ENCODE data around the gene SPATA46. TPM values are rescaled to one million over a fixed set of nuclear protein-coding genes. Genes with fewer than 3 reads are reported as not detected.

SPATA46 gene
- total and polyA plus RNA-seq, 9 of the 15 experiments (the other 6 are each of a cell fraction or from before 2014, with no cell fraction given) = 0.04 to 0.11 TPM; not detected in 7

GRCh38 chr1:162412002-162412401, 35.3 kb upstream of the SPATA46 start, which contains the start of gene SH2D1B (continued):
- TF ChIP-seq ZBTB11 (CRISPR knock-in tag; IDR thresholded peaks at IDR 0.05) = no peak
- TF ChIP-seq L3MBTL2 (IDR thresholded peaks at IDR 0.05) = 0 out of 2 replicates have a peak, but pooled peaks have one; percentile 11
- TF ChIP-seq ETV5 (CRISPR knock-in tag; IDR thresholded peaks at IDR 0.05; ENCODE audit: low read depth) = peak; percentile 48; the same call in 1 of the 2 replicates
- no peak for TF ChIP-seq TCF15 (CRISPR knock-in tag; IDR thresholded peaks at IDR 0.05)
- no peak for TF ChIP-seq FOXO4 (CRISPR knock-in tag; IDR thresholded peaks at IDR 0.05)
- TF ChIP-seq DLX4 (CRISPR knock-in tag; IDR thresholded peaks at IDR 0.05) = no peak
- no peak for TF ChIP-seq ZNF165 (CRISPR knock-in tag; IDR thresholded peaks at IDR 0.05; ENCODE audit: borderline replicate concordance)
- TF ChIP-seq ETV1 (tag; conservative IDR thresholded peaks at IDR 0.05; ENCODE audit: low read depth) = no peak
- no peak for TF ChIP-seq HDGF (IDR thresholded peaks at IDR 0.05)
- no peak for TF ChIP-seq ZBTB5 (IDR thresholded peaks at IDR 0.05)
- no peak for TF ChIP-seq TFAM (CRISPR knock-in tag; conservative IDR thresholded peaks at IDR 0.05)
- TF ChIP-seq USF1 (CRISPR knock-in tag; IDR thresholded peaks at IDR 0.05) = peak; percentile 59
- TF ChIP-seq THAP12 (CRISPR knock-in tag; IDR thresholded peaks at IDR 0.05) = no peak
- no peak for TF ChIP-seq ZNF707 (CRISPR knock-in tag; conservative IDR thresholded peaks at IDR 0.05)
- no peak for TF ChIP-seq IRF2 (CRISPR knock-in tag; IDR thresholded peaks at IDR 0.05)
- no peak for TF ChIP-seq PRPF4 (IDR thresholded peaks at IDR 0.05; ENCODE audit: insufficient read depth, low read depth, low read length, poor library complexity, severe bottlenecking)
- TF ChIP-seq ZNF699 (CRISPR knock-in tag; IDR thresholded peaks at IDR 0.05; ENCODE audit: insufficient replicate concordance) = no peak
